Measurements from ENCODE around the gene EEA1.

The EEA1 gene

GRCh38 chr12:92933606-92934005, 4.5 kb upstream of the EEA1 start:
- DNase-seq: no peak

- no peak for DNase-seq
Measured at GRCh38 chr12:92930421-92930820, 1.3 kb upstream of the EEA1 start.

GRCh38 chr12:92929983-92930382, 888 bp upstream of the EEA1 start:
- DNase-seq: no peak

- no peak for DNase-seq
Measured at GRCh38 chr12:92928421-92928961, 604 bp downstream of the EEA1 start.

- DNase-seq: no peak
Measured at GRCh38 chr12:92927436-92928281, 1.4 kb downstream of the EEA1 start.

- no peak for DNase-seq
Measured at GRCh38 chr12:92927055-92927435, 2.0 kb downstream of the EEA1 start.

- DNase-seq: no peak
Measured at GRCh38 chr12:92926549-92926948, 2.5 kb downstream of the EEA1 start.

- no peak for DNase-seq
Measured at GRCh38 chr12:92921877-92922276, 7.2 kb downstream of the EEA1 start.

- no peak for DNase-seq
Measured at GRCh38 chr12:92915365-92915764, 13.7 kb downstream of the EEA1 start.

GRCh38 chr12:92914170-92914569, 14.9 kb downstream of the EEA1 start:
- no peak for DNase-seq

- DNase-seq: no peak
Measured at GRCh38 chr12:92912672-92913071, 16.4 kb downstream of the EEA1 start.

GRCh38 chr12:92912052-92912451, 17.0 kb downstream of the EEA1 start:
- DNase-seq: peak; percentile 84

GRCh38 chr12:92911339-92911738, 17.8 kb downstream of the EEA1 start:
- DNase-seq: no peak

GRCh38 chr12:92908108-92908507, 21.0 kb downstream of the EEA1 start:
- no peak for DNase-seq

- DNase-seq: no peak
Measured at GRCh38 chr12:92905811-92906554, 23.1 kb downstream of the EEA1 start.

GRCh38 chr12:92905258-92905810, 23.8 kb downstream of the EEA1 start:
- no peak for DNase-seq

GRCh38 chr12:92900941-92901340, 28.2 kb downstream of the EEA1 start:
- DNase-seq: no peak

GRCh38 chr12:92899386-92900001, 29.6 kb downstream of the EEA1 start:
- DNase-seq: no peak

GRCh38 chr12:92898755-92899154, 30.3 kb downstream of the EEA1 start:
- DNase-seq: no peak

GRCh38 chr12:92897844-92898243, 31.3 kb downstream of the EEA1 start:
- DNase-seq: no peak

- no peak for DNase-seq
Measured at GRCh38 chr12:92890601-92891106, 38.4 kb downstream of the EEA1 start.

- no peak for DNase-seq
Measured at GRCh38 chr12:92886131-92886530, 43.0 kb downstream of the EEA1 start.

- DNase-seq: no peak
Measured at GRCh38 chr12:92879698-92880322, 49.3 kb downstream of the EEA1 start.

Data from SIG-M5 (cell line).